GM19351 (cell line): ENCODE measurements around the gene KIF12.
A peak's percentile ranks its signal among the peaks of the same experiment; 100 is the strongest.

Experiments used
- ATAC-seq: cut with Tn5 transposase; IDR thresholded peaks from one replicate; pipeline ENCODE4 v1.9.1; 2021; ENCODE audit warnings: mild to moderate bottlenecking, moderate library complexity; ENCODE audit not compliant: unreplicated experiment

KIF12 gene

DNA sequence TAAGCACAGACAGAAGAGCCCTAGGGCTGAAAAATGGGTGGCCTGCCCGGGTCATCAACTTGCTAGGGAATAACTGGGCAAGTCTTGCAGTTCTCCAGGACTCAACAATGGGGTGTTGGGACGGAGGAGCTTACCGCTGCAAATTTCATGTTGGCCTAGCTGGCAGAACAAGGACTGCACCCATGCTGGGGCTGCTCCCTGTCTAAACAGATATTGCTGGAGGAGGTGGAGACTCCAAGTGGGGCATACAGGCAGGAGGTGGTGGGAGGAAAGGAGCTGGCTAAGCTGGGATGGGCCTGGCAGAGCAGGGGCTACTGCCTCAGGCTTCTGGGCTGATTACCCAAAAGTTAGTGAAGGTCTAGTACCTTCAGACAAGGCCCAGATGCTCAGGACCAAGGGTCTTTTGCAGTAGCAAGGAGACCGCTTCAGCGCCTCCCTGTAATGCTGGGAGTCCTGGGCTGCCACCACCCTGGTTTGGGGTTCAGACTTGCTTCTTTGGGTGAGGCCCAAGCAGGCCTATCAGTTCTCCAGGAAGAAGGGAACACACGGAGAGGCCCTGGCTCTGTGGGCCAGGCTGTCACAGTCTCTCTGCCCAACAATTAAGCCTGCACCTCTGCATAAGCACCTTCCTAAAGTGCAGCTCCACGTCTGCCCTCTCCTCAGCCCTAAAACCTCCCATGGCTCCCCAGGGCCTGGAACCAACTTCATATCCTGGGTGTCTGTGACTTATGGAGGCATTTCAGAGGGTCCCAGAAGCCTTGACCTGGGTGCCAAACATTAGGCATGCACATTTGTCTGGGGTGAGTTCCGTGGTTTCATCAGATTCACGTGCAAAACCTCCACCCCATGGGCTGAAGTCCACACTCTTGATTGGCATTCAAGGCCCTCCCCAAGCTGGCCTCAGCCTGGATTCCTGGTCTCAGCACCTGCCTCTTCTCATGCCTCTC is 24.2 kb upstream of the KIF12 start:
- no peak for ATAC-seq

DNA sequence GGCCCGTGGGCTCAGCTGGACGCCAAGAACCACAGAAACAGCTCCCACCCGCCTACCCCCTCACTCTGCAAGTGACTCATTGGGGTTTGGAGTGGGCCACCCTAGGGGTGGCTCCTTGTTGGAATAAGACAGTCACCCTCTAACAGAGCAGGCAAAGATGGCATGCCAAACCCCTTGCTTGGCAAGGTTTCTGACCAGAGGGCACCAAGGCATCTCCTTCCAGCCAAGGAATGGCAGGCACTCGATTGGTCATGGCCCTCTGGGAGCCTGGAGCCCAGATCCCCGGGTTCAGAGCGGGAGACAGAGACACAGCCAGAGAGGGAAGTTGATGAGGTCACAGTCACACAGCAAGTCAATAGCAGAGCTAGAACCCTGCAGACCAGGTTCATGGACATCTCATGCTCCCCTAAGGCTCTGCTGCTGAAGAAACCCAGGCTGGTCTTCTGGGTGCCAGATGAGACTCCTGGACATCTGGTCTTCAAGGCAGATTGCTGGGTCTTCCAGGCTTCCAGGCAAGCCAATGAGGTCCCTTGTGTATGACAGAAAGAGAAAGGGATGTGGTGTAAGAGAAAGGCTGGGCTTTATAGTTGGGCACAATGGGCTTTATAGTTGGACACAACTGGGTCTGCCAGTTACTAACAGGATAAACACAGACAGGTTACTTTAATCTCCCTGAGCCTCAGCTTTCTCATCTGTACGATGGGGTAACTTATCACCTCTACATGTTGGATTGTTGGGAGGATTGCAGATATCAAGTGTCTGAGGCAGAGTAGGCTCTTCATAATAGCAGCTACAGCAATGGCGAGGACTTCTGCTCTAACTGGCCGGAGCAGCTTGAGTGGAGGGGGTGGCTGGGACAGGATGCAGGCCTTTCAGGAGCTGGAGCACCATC is 23.3 kb upstream of the KIF12 start:
- no peak for ATAC-seq

DNA sequence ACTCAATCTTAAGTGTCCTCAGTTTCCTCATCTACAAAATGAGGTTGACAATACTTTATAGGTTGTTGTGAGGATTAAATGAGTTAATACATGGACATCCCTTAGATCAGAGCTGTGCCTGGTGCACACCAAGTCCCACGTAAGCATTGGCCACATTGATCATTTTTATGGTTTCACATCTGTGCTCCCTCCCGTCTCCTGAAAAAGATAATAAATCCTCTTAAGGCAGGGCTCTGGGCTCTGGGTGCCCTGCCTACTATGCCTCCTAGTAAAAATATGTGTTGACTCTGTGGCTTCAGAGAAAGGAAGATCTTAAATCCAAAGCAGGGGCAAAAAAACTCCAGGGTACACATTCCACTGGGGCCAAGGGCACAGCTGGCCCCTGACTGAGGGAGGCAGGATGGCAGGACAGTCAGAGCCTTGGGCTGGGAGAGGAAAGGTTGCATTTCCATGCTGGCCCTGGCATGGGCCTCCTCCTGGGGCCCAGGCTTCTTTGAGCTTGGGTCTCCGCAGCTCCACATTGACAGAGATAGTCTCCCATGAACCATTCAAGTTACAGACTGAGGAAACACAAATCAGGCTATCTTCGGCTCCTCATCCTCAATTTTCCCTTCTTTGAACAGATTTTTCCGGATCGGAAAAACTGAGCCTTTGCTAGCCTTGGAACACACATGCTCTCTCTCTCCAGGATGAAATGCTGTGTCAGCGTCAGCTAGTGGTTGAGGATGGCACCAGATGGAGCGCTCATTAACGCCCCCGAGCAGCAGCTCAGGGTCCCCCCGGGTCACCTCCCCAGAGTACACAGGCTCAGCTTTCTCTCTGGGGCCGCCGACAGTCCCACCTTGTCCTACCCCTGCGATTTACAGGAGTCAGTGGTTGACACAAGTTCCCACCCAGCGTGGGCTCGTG is 22.4 kb upstream of the KIF12 start:
- no peak for ATAC-seq

DNA sequence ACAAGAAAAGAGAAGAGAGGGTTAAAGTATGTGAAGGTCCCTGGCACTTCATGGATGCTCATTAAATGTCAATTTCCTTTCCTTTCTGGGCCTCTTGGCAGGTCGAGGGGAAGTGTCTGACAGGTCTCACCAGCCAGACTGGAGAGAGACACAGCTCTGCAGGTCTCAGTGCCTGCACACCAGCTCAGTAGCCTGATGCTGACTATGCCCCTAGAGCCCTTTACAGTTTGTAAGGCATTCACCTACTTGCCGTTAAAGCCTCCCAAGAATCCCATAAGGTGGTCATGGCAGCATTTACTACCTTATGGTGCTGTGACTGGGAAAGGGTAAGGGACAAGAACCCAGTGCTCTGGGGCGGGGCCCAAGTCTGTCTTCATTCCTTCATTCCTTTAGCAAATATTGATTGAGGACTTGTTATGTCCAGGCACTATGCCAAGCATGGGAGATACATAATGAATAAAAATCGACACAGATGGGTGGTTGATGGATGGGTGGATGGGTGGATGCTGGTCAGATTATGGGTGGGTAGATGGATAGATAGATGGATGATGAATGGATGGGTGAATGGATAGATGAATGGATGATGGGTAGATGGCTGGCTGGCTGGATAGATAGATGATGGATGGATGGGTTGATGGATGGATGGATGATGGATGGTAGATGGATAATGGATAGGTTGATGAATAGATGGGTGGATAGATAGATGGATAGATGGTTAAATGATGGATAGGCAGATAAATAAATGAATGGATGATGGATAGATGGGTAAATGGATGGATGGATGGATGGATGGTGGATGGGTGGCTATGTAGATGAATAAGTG is 21.3 kb upstream of the KIF12 start:
- ATAC-seq = no peak

- no peak for ATAC-seq
These were observed 20.4 kb upstream of the KIF12 start for GRCh38 chr9:114119242-114120191.

- no peak for ATAC-seq
These were observed 19.1 kb upstream of the KIF12 start for GRCh38 chr9:114117996-114118830.

- no peak for ATAC-seq
These were observed 18.5 kb upstream of the KIF12 start for GRCh38 chr9:114117614-114117995.

DNA sequence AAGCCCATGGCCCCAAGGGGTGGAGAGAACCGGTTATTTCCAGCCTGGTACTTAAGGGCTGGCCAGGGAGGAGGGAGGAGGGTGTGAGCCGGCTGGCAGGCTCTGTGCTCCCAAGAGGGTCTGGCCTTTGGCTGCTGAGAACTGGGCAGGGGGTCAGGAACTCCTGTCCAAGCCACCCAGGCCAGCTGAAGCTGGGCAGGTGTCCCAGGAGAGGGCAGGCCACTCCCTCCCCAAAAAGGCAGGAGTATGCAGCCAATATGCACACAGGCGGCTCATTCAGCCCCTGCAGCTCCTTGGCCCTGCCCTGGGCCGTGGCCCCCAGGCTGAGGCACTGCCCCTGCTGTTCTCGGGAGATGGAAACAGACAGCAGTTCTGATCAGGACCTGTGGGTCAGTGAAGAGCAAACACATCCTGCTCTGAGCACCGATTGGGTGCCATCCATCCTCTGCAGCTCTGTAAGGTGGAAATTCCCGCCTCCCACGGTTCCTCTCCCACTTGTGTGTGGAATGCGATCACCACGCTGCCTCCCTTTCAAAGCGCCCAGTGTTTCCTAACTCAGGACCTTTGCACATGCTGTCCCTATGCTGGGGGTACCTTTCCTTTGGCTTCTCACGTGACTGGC is 17.1 kb upstream of the KIF12 start:
- ATAC-seq = no peak

GRCh38 chr9:114115654-114116125 is 16.6 kb upstream of the KIF12 start:
- ATAC-seq = no peak

GRCh38 chr9:114114364-114114763 is 15.3 kb upstream of the KIF12 start:
- ATAC-seq = no peak

DNA sequence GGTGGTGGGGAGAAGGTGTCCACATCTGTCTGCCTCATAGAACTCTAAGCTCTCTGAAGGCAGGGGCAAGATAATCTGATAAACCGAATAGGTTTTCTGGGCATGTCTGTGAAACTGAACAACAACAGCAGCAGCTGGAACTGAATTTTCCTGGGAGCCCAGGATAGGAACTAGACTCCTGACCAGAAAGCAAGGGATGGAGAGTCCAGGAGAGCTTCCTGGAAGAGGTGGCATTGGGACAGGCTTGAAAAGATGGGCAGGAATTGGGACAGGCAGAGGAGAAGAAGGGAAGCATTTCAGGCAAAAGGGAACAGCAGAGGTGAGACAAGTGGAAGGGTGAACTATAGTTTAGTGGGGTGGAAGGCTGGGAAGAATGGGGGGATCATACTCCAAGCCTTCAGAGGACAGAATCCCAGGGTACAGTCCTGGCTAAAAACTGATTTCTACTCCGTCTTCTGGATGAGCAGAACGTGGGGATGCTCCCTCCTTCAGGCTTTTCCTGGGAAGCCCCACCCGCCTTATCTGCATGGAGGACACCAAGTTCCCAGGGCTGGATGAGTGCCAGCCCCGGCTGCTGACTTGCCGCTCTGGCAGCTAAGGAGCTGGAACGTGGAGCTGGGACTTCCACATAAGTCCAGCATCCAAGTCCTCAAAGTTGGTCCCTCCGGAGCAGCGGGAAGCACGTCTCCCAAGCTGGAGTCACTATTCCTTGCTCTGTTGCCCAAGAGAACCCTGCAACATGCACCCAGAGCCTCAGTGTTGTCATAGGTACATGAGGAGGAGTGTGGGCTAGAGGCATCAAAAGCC is 13.9 kb upstream of the KIF12 start:
- ATAC-seq = no peak

GRCh38 chr9:114112325-114112724 is 13.2 kb upstream of the KIF12 start:
- ATAC-seq = no peak

DNA sequence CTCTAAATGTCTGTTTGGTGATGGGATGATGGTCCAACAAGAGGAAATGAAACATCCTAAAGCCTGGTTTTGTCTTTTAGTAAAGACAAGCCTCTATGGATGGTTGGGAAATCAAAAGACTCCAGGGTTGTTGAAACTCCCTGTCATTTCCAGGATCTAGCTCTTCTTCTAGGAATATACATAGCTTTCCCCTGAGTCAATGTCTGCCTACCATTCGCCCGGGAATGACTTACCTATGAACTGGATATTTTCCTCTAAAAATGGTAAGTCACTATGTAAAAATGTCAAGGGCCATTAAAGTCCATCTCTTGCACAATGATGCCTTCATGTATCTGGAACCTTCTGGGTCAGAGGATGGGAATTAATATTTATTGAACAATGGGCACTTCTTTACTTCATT is 11.1 kb upstream of the KIF12 start:
- ATAC-seq = no peak

DNA sequence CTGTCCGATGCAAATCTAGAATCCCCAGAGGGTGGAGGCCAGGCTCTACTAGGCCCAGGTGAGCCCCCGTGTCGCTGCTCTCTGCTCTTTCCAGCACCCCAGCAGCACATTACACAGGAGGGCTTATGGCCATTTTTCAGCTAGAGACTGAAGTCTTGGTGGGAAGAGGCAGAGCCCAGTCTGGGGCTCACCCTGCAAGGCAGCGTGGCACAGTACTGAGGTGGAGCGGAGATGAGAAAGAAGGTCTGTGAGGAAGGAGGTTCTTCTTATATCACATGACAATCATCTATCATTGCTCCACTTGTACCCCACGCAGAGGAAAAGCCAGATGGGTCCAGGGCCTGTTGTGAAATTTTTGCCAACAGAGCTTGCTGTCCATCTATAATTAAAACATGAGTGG is 10.0 kb upstream of the KIF12 start:
- ATAC-seq = no peak

DNA sequence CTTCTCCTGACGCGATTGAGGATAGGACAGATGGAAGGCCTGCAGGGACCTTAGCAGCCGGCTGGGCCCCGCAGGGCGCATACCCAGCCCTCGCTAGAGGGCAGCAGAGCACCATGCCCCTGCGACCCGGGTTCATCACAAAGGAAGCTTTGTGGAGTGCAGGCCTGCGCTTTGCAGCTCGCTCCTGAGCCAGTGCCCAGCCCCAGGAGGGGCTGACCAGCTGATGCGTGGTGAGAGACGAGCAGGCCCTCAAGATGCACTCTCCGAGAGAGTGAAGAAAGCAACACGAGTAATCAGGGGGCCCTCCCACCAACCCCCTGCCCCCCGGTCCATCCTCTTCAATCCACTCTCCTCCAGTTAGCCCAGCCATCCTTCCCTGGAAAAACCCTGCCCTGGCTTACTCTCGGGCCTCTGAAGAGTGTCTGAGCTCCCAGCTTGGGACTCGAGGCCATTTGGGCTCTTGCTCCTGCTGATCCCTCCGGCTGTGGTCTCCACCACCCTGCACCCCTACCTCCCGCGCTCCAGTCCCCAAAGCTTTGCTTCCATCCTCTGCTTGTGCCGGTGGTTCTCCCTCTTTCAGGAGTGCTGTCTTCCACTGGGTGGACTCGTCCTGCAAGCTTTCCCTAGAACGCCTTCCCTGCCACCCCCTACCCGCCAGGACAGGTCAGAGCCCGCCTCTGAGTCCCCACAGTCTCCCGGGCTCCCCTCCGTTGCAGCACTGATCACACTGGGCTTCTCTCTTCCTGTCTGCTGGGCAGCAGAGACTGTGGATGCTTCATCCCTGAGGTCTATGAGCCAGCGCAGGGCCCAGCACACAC is 9.1 kb upstream of the KIF12 start:
- ATAC-seq = peak; percentile 74
